Activated CD4-positive, alpha-beta T cell treated with anti-CD3 and anti-CD28 coated beads for 48 hours (primary cell): ENCODE results near the gene FUS.
"Not testable (repeated sequence)": the region's sequence is repeated elsewhere in the genome, so short reads cannot be mapped to it uniquely, and the experiment has no call there.

Source experiments
- DNase-seq: peaks from one replicate; pipeline ENCODE4 v3.0.0-alpha.2; 2020

FUS gene

GRCh38 chr16:31187808-31188189, 7.9 kb downstream of the FUS start:
- DNase-seq = no peak

GRCh38 chr16:31188450-31189411, 8.8 kb downstream of the FUS start:
- no peak for DNase-seq

- DNase-seq = no peak
These were observed 9.5 kb downstream of the FUS start for GRCh38 chr16:31189412-31189778.

- no peak for DNase-seq
These were observed 10.1 kb downstream of the FUS start for GRCh38 chr16:31190061-31190460.

GRCh38 chr16:31190818-31191444, 11.0 kb downstream of the FUS start:
- no peak for DNase-seq

- DNase-seq = no peak
These were observed 11.9 kb downstream of the FUS start for GRCh38 chr16:31191697-31192428.

- no peak for DNase-seq
These were observed 13.1 kb downstream of the FUS start for GRCh38 chr16:31192856-31193642.

- DNase-seq = no peak
These were observed 13.9 kb downstream of the FUS start for GRCh38 chr16:31193874-31194273.

- DNase-seq = no peak
These were observed 15.0 kb downstream of the FUS start for GRCh38 chr16:31194898-31195297.

- DNase-seq = not testable (repeated sequence)
These were observed 15.9 kb downstream of the FUS start for GRCh38 chr16:31195861-31196260.

GRCh38 chr16:31196324-31197088, 16.6 kb downstream of the FUS start:
- no peak for DNase-seq

GRCh38 chr16:31198207-31198882, 18.4 kb downstream of the FUS start:
- no peak for DNase-seq

GRCh38 chr16:31199430-31200041, 19.6 kb downstream of the FUS start:
- DNase-seq = no peak

GRCh38 chr16:31200111-31200510, 20.2 kb downstream of the FUS start:
- not testable (repeated sequence) for DNase-seq

- DNase-seq = peak; percentile 67
These were observed 21.1 kb downstream of the FUS start for GRCh38 chr16:31200821-31201568.

- no peak for DNase-seq
These were observed 21.9 kb downstream of the FUS start for GRCh38 chr16:31201582-31202413.

- peak; percentile 51 for DNase-seq
These were observed 22.8 kb downstream of the FUS start, which contains the start of gene PYCARD for GRCh38 chr16:31202414-31203375. TSS of gene PYCARD (minus strand) at chr16:31202760. CDS start at chr16:31202690, 70 bp downstream.
